Upper lobe of left lung (tissue), 4 donors: ENCODE results near the gene PDK1.

Experiments used
- POLR2AphosphoS5 ChIP-seq, 2 donors: sonication (generic); formaldehyde crosslinking; IDR thresholded peaks; one replicate each; pipeline ENCODE4 v1.5.1; 2017; ENCODE audit warnings: antibody characterized with exemption in 2 of 2
- TF ChIP-seq, protein P1 (sequence below), 6 experiments: fragments of 450-650 bp in 4 of 6; fragments of 200-600 bp in 2 of 6; sonication (generic) in 2 of 6; IDR thresholded peaks; one replicate each; pipeline ENCODE4 v1.5.1; 2016 to 2019; ENCODE audit warnings: antibody characterized with exemption in 6 of 6

DNA sequence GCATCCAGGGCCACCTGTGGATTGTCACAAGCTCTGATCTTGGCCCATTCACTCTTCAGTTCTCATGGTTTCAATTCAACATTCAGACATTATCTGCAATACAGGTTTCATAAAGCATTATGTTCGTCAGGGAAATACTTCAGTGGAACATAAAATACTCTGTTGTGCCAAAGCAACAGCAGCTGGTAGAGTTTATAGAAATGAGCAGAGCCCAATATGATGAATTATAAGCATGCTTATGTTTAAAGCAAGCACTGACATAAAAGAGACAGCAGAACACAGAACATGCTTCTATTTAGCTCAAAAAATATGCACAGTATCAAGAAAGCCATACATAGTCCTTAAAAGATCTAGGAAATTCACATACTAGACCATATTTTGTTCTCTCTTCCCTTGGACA is 71.3 kb downstream of the PDK1 start:
- TF ChIP-seq, protein P1, sequence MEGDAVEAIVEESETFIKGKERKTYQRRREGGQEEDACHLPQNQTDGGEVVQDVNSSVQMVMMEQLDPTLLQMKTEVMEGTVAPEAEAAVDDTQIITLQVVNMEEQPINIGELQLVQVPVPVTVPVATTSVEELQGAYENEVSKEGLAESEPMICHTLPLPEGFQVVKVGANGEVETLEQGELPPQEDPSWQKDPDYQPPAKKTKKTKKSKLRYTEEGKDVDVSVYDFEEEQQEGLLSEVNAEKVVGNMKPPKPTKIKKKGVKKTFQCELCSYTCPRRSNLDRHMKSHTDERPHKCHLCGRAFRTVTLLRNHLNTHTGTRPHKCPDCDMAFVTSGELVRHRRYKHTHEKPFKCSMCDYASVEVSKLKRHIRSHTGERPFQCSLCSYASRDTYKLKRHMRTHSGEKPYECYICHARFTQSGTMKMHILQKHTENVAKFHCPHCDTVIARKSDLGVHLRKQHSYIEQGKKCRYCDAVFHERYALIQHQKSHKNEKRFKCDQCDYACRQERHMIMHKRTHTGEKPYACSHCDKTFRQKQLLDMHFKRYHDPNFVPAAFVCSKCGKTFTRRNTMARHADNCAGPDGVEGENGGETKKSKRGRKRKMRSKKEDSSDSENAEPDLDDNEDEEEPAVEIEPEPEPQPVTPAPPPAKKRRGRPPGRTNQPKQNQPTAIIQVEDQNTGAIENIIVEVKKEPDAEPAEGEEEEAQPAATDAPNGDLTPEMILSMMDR (IDR thresholded peaks at IDR 0.05): no peak
- TF ChIP-seq POLR2AphosphoS5 (IDR thresholded peaks at IDR 0.05): no peak
